ENCODE measurements around the gene ABLIM3.

Gene ABLIM3

DNA sequence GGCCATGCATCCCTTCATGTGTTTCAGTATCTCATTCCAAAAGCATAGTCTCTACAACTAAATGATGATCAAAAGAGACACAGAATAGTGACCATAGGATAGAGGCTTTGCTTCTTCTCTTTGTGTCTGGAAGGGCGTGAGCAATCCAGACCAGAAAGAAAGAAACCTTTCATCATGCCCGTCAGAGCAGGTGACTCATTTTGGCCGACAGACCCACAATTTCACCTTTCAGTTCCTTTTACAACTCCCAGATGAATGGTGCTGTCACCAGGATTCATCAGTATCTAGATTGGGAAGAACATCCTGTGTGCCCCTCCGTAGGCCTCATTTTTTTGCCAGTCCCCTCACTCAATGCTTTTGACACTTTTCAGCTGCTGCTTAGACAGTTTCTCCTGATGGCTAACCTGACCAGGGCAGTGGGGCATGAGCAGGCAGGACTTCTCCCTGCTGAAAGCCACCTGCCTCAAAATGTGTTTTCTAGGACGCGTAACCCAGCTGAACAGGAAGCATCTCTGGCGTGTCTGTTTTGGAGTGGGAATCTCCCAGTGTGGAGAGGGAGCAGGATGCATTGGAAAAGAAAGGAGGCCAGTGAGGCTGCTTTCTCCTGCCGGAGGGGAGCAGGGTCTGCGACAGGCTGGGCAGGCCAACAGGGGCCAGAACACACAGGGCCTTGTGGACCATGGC is 21.2 kb downstream of the ABLIM3 start:
- H3K27me3 ChIP-seq (ENCODE audit: insufficient read depth, poor library complexity, severe bottlenecking): peaks cover 24% of the 10 kb centered on the region
- no peak for TF ChIP-seq GABPA (IDR thresholded peaks at IDR 0.05; ENCODE audit: low read depth)
- no peak for TF ChIP-seq SPI1 (IDR thresholded peaks at IDR 0.05; ENCODE audit: borderline replicate concordance, low read depth)
- no peak for TF ChIP-seq POLR2AphosphoS5 (IDR thresholded peaks at IDR 0.05; ENCODE audit: low read depth)
- TF ChIP-seq, protein P1, sequence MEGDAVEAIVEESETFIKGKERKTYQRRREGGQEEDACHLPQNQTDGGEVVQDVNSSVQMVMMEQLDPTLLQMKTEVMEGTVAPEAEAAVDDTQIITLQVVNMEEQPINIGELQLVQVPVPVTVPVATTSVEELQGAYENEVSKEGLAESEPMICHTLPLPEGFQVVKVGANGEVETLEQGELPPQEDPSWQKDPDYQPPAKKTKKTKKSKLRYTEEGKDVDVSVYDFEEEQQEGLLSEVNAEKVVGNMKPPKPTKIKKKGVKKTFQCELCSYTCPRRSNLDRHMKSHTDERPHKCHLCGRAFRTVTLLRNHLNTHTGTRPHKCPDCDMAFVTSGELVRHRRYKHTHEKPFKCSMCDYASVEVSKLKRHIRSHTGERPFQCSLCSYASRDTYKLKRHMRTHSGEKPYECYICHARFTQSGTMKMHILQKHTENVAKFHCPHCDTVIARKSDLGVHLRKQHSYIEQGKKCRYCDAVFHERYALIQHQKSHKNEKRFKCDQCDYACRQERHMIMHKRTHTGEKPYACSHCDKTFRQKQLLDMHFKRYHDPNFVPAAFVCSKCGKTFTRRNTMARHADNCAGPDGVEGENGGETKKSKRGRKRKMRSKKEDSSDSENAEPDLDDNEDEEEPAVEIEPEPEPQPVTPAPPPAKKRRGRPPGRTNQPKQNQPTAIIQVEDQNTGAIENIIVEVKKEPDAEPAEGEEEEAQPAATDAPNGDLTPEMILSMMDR (IDR thresholded peaks at IDR 0.05; ENCODE audit: insufficient read depth, low read length): no peak
- TF ChIP-seq, protein P2, sequence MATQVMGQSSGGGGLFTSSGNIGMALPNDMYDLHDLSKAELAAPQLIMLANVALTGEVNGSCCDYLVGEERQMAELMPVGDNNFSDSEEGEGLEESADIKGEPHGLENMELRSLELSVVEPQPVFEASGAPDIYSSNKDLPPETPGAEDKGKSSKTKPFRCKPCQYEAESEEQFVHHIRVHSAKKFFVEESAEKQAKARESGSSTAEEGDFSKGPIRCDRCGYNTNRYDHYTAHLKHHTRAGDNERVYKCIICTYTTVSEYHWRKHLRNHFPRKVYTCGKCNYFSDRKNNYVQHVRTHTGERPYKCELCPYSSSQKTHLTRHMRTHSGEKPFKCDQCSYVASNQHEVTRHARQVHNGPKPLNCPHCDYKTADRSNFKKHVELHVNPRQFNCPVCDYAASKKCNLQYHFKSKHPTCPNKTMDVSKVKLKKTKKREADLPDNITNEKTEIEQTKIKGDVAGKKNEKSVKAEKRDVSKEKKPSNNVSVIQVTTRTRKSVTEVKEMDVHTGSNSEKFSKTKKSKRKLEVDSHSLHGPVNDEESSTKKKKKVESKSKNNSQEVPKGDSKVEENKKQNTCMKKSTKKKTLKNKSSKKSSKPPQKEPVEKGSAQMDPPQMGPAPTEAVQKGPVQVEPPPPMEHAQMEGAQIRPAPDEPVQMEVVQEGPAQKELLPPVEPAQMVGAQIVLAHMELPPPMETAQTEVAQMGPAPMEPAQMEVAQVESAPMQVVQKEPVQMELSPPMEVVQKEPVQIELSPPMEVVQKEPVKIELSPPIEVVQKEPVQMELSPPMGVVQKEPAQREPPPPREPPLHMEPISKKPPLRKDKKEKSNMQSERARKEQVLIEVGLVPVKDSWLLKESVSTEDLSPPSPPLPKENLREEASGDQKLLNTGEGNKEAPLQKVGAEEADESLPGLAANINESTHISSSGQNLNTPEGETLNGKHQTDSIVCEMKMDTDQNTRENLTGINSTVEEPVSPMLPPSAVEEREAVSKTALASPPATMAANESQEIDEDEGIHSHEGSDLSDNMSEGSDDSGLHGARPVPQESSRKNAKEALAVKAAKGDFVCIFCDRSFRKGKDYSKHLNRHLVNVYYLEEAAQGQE (IDR thresholded peaks at IDR 0.05; ENCODE audit: insufficient replicate concordance, low read depth): no peak
- H3K4me3 ChIP-seq (replicated peaks; ENCODE audit: insufficient read depth, low read length): no peak overlapping the region
- no peak overlapping the region for H3K27ac ChIP-seq (replicated peaks)
- no peak for DNase-seq (ENCODE audit: low read depth in 1 of 2, low spot score in 1 of 2)

DNA sequence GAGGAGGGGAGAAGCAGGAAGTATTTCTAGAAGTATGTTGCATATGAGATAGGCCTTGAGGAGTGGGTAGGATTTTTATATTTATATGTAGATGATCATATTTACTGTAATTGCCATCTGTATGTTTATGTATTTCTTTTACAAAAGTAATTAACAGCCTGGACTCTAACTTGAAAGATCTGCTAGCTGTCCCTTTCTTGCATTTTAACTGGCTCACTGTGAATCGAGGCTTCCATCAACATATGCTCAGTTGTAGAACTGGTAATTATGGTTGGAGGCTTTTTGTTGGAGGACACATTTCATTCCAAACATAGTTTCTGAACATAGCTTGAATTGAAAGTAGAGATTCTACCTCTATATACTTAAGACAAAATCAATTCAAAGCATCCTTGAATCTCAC is 23.4 kb downstream of the ABLIM3 start:
- Histone ChIP-seq H3K27me3 (ENCODE audit: insufficient read depth, poor library complexity, severe bottlenecking) (peaks cover 16% of the 10 kb centered on the region), H3K4me3 (replicated peaks; ENCODE audit: insufficient read depth, low read length) (no peak overlapping the region), H3K27ac (replicated peaks) (no peak overlapping the region)
- TF ChIP-seq POLR2AphosphoS5 (IDR thresholded peaks at IDR 0.05; ENCODE audit: low read depth) (no peak), SPI1 (IDR thresholded peaks at IDR 0.05; ENCODE audit: borderline replicate concordance, low read depth) (no peak), GABPA (IDR thresholded peaks at IDR 0.05; ENCODE audit: low read depth) (no peak)
- TF ChIP-seq, protein P2 (IDR thresholded peaks at IDR 0.05; ENCODE audit: insufficient replicate concordance, low read depth): no peak
- TF ChIP-seq, protein P1 (IDR thresholded peaks at IDR 0.05; ENCODE audit: insufficient read depth, low read length): no peak
- DNase-seq (ENCODE audit: low read depth in 1 of 2, low spot score in 1 of 2): no peak

- H3K27me3 ChIP-seq (ENCODE audit: insufficient read depth, poor library complexity, severe bottlenecking): peaks cover 16% of the 10 kb centered on the region
- TF ChIP-seq, protein P2 (IDR thresholded peaks at IDR 0.05; ENCODE audit: insufficient replicate concordance, low read depth): no peak
- TF ChIP-seq SPI1 (IDR thresholded peaks at IDR 0.05; ENCODE audit: borderline replicate concordance, low read depth) (no peak), POLR2AphosphoS5 (IDR thresholded peaks at IDR 0.05; ENCODE audit: low read depth) (no peak), GABPA (IDR thresholded peaks at IDR 0.05; ENCODE audit: low read depth) (no peak)
- TF ChIP-seq, protein P1 (IDR thresholded peaks at IDR 0.05; ENCODE audit: insufficient read depth, low read length): no peak
- H3K27ac ChIP-seq (replicated peaks): no peak overlapping the region
- no peak overlapping the region for H3K4me3 ChIP-seq (replicated peaks; ENCODE audit: insufficient read depth, low read length)
- DNase-seq (ENCODE audit: low read depth in 1 of 2, low spot score in 1 of 2): no peak
These were observed 24.8 kb downstream of the ABLIM3 start for GRCh38 chr5:149166128-149166527.
